Osteocyte (in vitro differentiated cells): ENCODE results near the gene TNS1. TPM values are rescaled to one million over a fixed set of nuclear protein-coding genes. Genes with fewer than 3 reads are reported as not detected.
A peak's percentile ranks its signal among the peaks of the same experiment; 100 is the strongest.

Experiments used
- DNase-seq: peaks from one replicate; pipeline ENCODE4 v3.0.0; 2021; ENCODE audit warnings: mixed read lengths; ENCODE audit not compliant: unreplicated experiment; ENCODE audit errors: extremely low spot score
- H3K27ac Mint-ChIP-seq: one replicate; pipeline ENCODE4 v1.8.0; 2021; ENCODE audit warnings: mild to moderate bottlenecking, mixed read lengths; ENCODE audit not compliant: unreplicated experiment
- H3K27me3 Mint-ChIP-seq: one replicate; pipeline ENCODE4 v1.8.0; 2021; ENCODE audit warnings: mixed read lengths; ENCODE audit not compliant: unreplicated experiment
- H3K36me3 Mint-ChIP-seq: one replicate; pipeline ENCODE4 v1.8.0; 2021; ENCODE audit warnings: mixed read lengths; ENCODE audit not compliant: unreplicated experiment
- H3K4me1 Mint-ChIP-seq: one replicate; pipeline ENCODE4 v1.8.0; 2021; ENCODE audit warnings: mixed read lengths; ENCODE audit not compliant: unreplicated experiment
- H3K4me3 Mint-ChIP-seq: one replicate; pipeline ENCODE4 v1.8.0; 2021; ENCODE audit warnings: mild to moderate bottlenecking, moderate library complexity, mixed read lengths; ENCODE audit not compliant: unreplicated experiment
- H3K9me3 Mint-ChIP-seq: one replicate; pipeline ENCODE4 v1.8.0; 2021; ENCODE audit warnings: mixed read lengths; ENCODE audit not compliant: unreplicated experiment
- total RNA-seq: library from RNA; stranded (reverse); gene quantifications from 2 replicates; pipeline ENCODE4 v1.2.1, GENCODE V29; 2021
- TF ChIP-seq, protein P1 (sequence below): fragments of 200-600 bp; sonication (generic); IDR thresholded peaks from 2 replicates; pipeline ENCODE4 v1.5.0; 2021; ENCODE audit warnings: antibody characterized with exemption, mild to moderate bottlenecking, moderate library complexity

TNS1 gene
- total RNA-seq, 1 donor from 2014 or later: 80.8 TPM

GRCh38 chr2:218010984-218011652 lies 8.3 kb upstream of the TNS1 start:
- no peak for DNase-seq
- peak overlapping the region; percentile 20 for H3K27ac Mint-ChIP-seq
- H3K27me3 Mint-ChIP-seq: no peaks in the 10 kb centered on the region
- TF ChIP-seq, protein P1, sequence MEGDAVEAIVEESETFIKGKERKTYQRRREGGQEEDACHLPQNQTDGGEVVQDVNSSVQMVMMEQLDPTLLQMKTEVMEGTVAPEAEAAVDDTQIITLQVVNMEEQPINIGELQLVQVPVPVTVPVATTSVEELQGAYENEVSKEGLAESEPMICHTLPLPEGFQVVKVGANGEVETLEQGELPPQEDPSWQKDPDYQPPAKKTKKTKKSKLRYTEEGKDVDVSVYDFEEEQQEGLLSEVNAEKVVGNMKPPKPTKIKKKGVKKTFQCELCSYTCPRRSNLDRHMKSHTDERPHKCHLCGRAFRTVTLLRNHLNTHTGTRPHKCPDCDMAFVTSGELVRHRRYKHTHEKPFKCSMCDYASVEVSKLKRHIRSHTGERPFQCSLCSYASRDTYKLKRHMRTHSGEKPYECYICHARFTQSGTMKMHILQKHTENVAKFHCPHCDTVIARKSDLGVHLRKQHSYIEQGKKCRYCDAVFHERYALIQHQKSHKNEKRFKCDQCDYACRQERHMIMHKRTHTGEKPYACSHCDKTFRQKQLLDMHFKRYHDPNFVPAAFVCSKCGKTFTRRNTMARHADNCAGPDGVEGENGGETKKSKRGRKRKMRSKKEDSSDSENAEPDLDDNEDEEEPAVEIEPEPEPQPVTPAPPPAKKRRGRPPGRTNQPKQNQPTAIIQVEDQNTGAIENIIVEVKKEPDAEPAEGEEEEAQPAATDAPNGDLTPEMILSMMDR: no peak
- H3K36me3 Mint-ChIP-seq: no peaks in the 10 kb centered on the region
- peak overlapping the region; percentile 63 for H3K4me3 Mint-ChIP-seq
- H3K9me3 Mint-ChIP-seq: no peaks in the 10 kb centered on the region
- peaks cover 40% of the 10 kb centered on the region for H3K4me1 Mint-ChIP-seq

GRCh38 chr2:218010140-218010983 lies 7.6 kb upstream of the TNS1 start:
- no peaks in the 10 kb centered on the region for H3K36me3 Mint-ChIP-seq
- H3K9me3 Mint-ChIP-seq: no peaks in the 10 kb centered on the region
- H3K27ac Mint-ChIP-seq: peak overlapping the region; percentile 20
- peak overlapping the region; percentile 79 for H3K4me3 Mint-ChIP-seq
- TF ChIP-seq, protein P1: peak; percentile 69
- no peaks in the 10 kb centered on the region for H3K27me3 Mint-ChIP-seq
- H3K4me1 Mint-ChIP-seq: peaks cover 47% of the 10 kb centered on the region
- peak; percentile 88 for DNase-seq

DNA sequence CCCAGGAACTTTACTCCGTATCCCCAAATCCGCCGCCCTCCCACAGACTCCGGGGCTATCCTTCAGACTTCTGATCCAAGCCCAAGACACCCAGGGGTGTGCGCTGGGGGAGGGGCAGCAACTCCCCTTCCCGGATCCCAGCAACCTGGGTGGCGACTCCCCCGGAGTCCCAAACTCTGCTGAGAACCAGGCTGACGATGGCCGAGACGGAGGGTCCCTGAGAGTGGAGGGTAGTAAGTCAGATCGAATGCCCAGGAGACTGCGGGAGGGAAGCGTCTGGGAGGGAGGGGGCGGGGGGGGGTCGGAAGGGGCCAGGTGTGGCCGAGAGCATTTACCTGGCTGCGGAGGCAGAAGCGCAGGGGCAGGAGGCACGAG lies 7.0 kb upstream of the TNS1 start:
- no peaks in the 10 kb centered on the region for H3K36me3 Mint-ChIP-seq
- H3K9me3 Mint-ChIP-seq: no peaks in the 10 kb centered on the region
- TF ChIP-seq, protein P1: no peak
- DNase-seq: no peak
- H3K4me1 Mint-ChIP-seq: peaks cover 51% of the 10 kb centered on the region
- no peak overlapping the region for H3K27ac Mint-ChIP-seq
- H3K4me3 Mint-ChIP-seq: peak overlapping the region; percentile 79
- H3K27me3 Mint-ChIP-seq: no peaks in the 10 kb centered on the region

DNA sequence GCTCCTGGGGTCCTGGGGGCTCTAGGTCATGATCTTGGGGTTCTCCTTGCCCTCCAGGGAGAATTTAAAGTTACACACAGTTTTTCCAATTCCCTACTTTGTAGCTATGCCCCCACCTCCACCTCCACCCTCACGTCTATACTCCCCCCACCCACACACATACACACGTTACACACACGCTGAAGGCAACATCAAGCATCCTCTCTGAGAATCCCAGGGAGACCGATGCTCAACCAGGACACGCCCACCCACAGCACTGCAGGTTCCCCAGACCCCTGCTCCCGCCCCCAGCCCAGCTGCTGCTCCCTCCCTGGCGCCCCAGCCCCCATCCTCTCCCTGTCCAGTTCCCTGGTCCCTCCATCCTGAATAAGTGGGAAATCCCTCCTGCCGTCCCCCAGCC lies 6.4 kb upstream of the TNS1 start:
- peak overlapping the region; percentile 79 for H3K4me3 Mint-ChIP-seq
- no peak overlapping the region for H3K27ac Mint-ChIP-seq
- no peaks in the 10 kb centered on the region for H3K9me3 Mint-ChIP-seq
- TF ChIP-seq, protein P1: no peak
- H3K4me1 Mint-ChIP-seq: peaks cover 56% of the 10 kb centered on the region
- no peak for DNase-seq
- no peaks in the 10 kb centered on the region for H3K36me3 Mint-ChIP-seq
- H3K27me3 Mint-ChIP-seq: no peaks in the 10 kb centered on the region
